HG03469 (cell line): ENCODE results near the gene SLC9B1.
A peak's percentile ranks its signal among the peaks of the same experiment; 100 is the strongest.
"Not testable (repeated sequence)": the region's sequence is repeated elsewhere in the genome, so short reads cannot be mapped to it uniquely, and the experiment has no call there.

Source experiments
- ATAC-seq: cut with Tn5 transposase; IDR thresholded peaks from one replicate; pipeline ENCODE4 v1.9.1; 2021; ENCODE audit warnings: mild to moderate bottlenecking, moderate library complexity, moderate number of reproducible peaks; ENCODE audit not compliant: unreplicated experiment

Gene SLC9B1

GRCh38 chr4:103012060-103012459 lies 7.4 kb downstream of the SLC9B1 start:
- no peak for ATAC-seq

GRCh38 chr4:103011378-103012025 lies 8.0 kb downstream of the SLC9B1 start:
- ATAC-seq: no peak

GRCh38 chr4:103010804-103011203 lies 8.7 kb downstream of the SLC9B1 start:
- no peak for ATAC-seq

- peak; percentile 82 for ATAC-seq
Observed at GRCh38 chr4:103008875-103009729, 10.4 kb downstream of the SLC9B1 start.

GRCh38 chr4:103002551-103002950 lies 17.0 kb downstream of the SLC9B1 start:
- no peak for ATAC-seq

- ATAC-seq: no peak
Observed at GRCh38 chr4:102994803-102995202, 24.7 kb downstream of the SLC9B1 start.

GRCh38 chr4:102993985-102994384 lies 25.5 kb downstream of the SLC9B1 start:
- not testable (repeated sequence) for ATAC-seq

GRCh38 chr4:102988429-102989020 lies 31.0 kb downstream of the SLC9B1 start:
- ATAC-seq: no peak

GRCh38 chr4:102981005-102981404 lies 38.5 kb downstream of the SLC9B1 start:
- no peak for ATAC-seq

- not testable (repeated sequence) for ATAC-seq
Observed at GRCh38 chr4:102961813-102962212, 57.7 kb downstream of the SLC9B1 start.

- no peak for ATAC-seq
Observed at GRCh38 chr4:102959496-102959895, 60.0 kb downstream of the SLC9B1 start.

GRCh38 chr4:102945066-102945465 lies 74.4 kb downstream of the SLC9B1 start:
- no peak for ATAC-seq

GRCh38 chr4:102938063-102938462 lies 81.4 kb downstream of the SLC9B1 start:
- not testable (repeated sequence) for ATAC-seq

- no peak for ATAC-seq
Observed at GRCh38 chr4:102935716-102936115, 83.8 kb downstream of the SLC9B1 start.

- not testable (repeated sequence) for ATAC-seq
Observed at GRCh38 chr4:102919697-102920096, 99.8 kb downstream of the SLC9B1 start.

- ATAC-seq: no peak
Observed at GRCh38 chr4:102918859-102919258, 100.6 kb downstream of the SLC9B1 start.

- ATAC-seq: no peak
Observed at GRCh38 chr4:102901804-102902203, 117.7 kb downstream of the SLC9B1 start.

GRCh38 chr4:102897610-102898009 lies 121.9 kb downstream of the SLC9B1 start:
- ATAC-seq: not testable (repeated sequence)

- ATAC-seq: not testable (repeated sequence)
Observed at GRCh38 chr4:102896547-102896946, 123.0 kb downstream of the SLC9B1 start.

- ATAC-seq: not testable (repeated sequence)
Observed at GRCh38 chr4:102889866-102890265, 129.6 kb downstream of the SLC9B1 start.

GRCh38 chr4:102888570-102888969 lies 130.9 kb downstream of the SLC9B1 start:
- not testable (repeated sequence) for ATAC-seq

- no peak for ATAC-seq
Observed at GRCh38 chr4:102883278-102883677, 136.2 kb downstream of the SLC9B1 start.
